HUES48 (cell line): ENCODE results near the gene FHIP1A.

Source experiments
- H3K27ac ChIP-seq: one replicate; pipeline ENCODE4 v1.7.0; 2013; ENCODE audit warnings: low read depth, low read length, inconsistent platforms
- H3K27me3 ChIP-seq: 2 replicates; pipeline ENCODE4 v1.6.1; 2013; ENCODE audit warnings: mild to moderate bottlenecking, low read length; ENCODE audit not compliant: control insufficient read depth, insufficient read depth
- H3K36me3 ChIP-seq: 2 replicates; pipeline ENCODE4 v1.6.1; 2013; ENCODE audit warnings: low read length; ENCODE audit not compliant: control insufficient read depth, insufficient read depth
- H3K4me1 ChIP-seq: 2 replicates; pipeline ENCODE4 v1.6.1; 2013; ENCODE audit warnings: mild to moderate bottlenecking, low read length; ENCODE audit not compliant: control insufficient read depth, insufficient read depth
- H3K4me3 ChIP-seq: 2 replicates; pipeline ENCODE4 v1.5.1; 2013; ENCODE audit warnings: mild to moderate bottlenecking, low read depth, low read length
- H3K9ac ChIP-seq: 2 replicates; pipeline ENCODE4 v1.6.1; 2013; ENCODE audit warnings: mild to moderate bottlenecking, low read depth, low read length, moderate library complexity
- H3K9me3 ChIP-seq: 2 replicates; pipeline ENCODE4 v1.6.1; 2013; ENCODE audit warnings: low read length; ENCODE audit not compliant: control insufficient read depth, insufficient read depth

FHIP1A gene

DNA sequence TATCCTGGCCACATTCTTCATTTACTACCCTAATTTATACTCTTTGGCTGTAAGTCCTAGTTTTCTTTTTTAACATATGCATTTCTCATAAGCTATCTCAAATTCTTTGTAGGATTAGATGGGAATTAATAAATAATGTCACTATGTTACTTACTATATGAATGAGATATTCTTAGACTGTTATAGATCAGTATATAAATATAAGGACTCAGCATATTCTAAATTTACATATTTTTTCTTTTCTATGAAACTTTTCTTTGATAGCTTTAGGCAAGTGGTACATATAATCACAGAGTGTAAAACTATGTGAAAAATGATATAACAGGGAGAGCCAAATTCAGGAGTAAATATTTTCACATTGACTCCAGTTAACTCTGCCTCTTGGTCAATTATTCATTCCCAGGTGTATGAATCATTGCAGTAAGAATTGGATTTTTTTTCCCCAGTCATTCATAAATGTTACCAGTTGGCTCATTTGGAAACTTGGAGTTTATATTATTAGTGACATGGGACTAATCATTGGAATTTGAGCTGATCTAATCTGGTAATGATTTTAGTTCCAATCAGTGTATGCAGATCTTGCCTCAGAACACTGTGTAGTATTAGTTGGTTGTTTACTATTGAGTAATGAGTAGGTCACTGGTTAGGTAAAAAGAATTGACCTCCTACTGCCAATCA, 25.3 kb downstream of the FHIP1A start:
- H3K4me3 ChIP-seq, result no peak overlapping the region
- H3K27ac ChIP-seq, result no peak overlapping the region
- H3K36me3 ChIP-seq, result no peaks in the 10 kb centered on the region
- H3K4me1 ChIP-seq, result peaks cover 41% of the 10 kb centered on the region
- H3K9ac ChIP-seq, result no peak overlapping the region
- no peaks in the 10 kb centered on the region for H3K9me3 ChIP-seq
- H3K27me3 ChIP-seq, result no peaks in the 10 kb centered on the region

DNA sequence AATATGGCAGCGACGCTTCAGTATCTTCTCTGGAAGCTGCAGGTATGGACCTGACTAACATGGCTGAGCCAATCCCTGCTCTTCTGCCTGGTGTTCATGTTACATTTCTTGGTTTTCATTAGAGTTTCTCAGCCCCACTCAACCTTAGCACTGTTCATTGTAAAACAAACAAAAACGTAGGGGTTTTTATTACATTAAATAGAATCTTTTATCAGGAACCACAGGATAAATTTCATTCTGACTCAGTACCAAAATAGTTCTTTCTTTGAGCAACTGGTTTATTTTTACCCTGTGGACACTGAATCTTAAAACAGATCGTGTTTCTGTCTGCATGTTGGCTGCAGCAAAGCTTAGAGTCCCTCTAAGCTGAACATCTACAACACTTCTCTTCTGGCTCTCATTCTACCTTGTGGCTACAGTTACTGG, 27.1 kb downstream of the FHIP1A start:
- Histone ChIP-seq H3K9me3 (no peaks in the 10 kb centered on the region), H3K36me3 (no peaks in the 10 kb centered on the region), H3K9ac (no peak overlapping the region), H3K4me1 (peaks cover 26% of the 10 kb centered on the region), H3K27me3 (no peaks in the 10 kb centered on the region), H3K27ac (no peak overlapping the region), H3K4me3 (no peak overlapping the region)

DNA sequence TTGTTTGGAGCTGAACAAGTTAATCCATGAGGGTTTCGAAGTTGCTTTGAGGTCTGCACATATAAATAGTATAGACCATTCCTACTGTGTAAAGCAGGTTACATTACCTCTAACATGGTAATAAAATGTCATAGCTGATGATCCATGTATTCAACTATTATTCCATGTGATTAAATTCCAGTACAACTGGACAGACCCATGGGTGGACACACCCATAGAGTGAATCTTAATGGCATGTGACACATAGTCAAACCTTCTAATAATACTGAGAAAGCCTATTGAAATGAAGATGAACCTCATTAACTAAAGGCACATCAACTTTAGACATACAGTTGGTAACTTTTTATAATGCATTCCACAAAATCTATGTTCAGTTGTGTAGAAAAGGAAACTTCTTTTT, 28.5 kb downstream of the FHIP1A start:
- Histone ChIP-seq H3K9me3 (no peaks in the 10 kb centered on the region), H3K9ac (no peak overlapping the region), H3K27me3 (no peaks in the 10 kb centered on the region), H3K4me3 (no peak overlapping the region), H3K27ac (no peak overlapping the region), H3K4me1 (peaks cover 12% of the 10 kb centered on the region; the same call in 1 of the 2 replicates), H3K36me3 (no peaks in the 10 kb centered on the region)

DNA sequence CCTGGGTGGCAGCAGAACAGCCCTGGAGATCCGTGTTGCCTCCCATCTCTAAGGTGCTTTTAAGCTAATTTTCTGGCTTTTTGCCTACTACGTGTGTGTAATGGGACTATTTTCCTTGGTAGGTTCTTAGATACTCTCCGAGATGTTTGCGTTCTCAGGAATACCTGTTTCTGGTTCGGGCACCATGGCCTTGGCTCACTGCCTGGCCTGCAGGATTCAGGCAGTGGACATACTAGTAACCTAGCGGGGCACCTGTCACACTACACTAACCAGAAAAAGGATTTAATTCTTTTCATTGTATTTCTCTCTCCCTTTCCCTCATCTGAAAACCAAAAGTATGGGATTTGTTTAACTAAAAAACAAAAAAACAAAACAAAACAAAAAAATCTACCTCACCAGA, 29.2 kb downstream of the FHIP1A start:
- no peaks in the 10 kb centered on the region for H3K36me3 ChIP-seq
- H3K4me3 ChIP-seq, result no peak overlapping the region
- H3K27ac ChIP-seq, result no peak overlapping the region
- H3K27me3 ChIP-seq, result no peaks in the 10 kb centered on the region
- H3K9ac ChIP-seq, result no peak overlapping the region
- peaks cover 10% of the 10 kb centered on the region for H3K4me1 ChIP-seq
- H3K9me3 ChIP-seq, result no peaks in the 10 kb centered on the region

DNA sequence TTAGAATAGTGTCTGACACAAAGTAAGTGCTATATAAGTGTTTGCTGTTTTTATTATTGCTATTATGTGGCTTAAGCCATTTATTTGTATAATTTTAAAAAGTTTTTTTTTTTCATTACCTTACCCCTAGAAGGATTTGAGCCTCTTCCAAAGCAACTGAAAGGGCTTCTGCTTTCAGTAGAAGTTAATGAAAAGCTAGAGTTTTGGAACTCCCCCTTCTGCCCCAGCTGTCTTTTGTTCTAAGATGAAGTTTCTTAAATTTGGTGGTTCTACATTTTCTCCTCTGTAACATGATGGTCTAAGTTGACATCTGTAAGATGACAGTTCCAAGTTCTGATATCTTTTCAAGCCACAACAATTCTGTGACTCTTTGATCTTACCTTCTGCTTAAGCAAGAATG, 30.3 kb downstream of the FHIP1A start:
- no peak overlapping the region for H3K27ac ChIP-seq
- H3K36me3 ChIP-seq, result no peaks in the 10 kb centered on the region
- no peaks in the 10 kb centered on the region for H3K27me3 ChIP-seq
- peaks cover 13% of the 10 kb centered on the region for H3K4me1 ChIP-seq
- H3K9me3 ChIP-seq, result no peaks in the 10 kb centered on the region
- no peak overlapping the region for H3K9ac ChIP-seq
- no peak overlapping the region for H3K4me3 ChIP-seq

DNA sequence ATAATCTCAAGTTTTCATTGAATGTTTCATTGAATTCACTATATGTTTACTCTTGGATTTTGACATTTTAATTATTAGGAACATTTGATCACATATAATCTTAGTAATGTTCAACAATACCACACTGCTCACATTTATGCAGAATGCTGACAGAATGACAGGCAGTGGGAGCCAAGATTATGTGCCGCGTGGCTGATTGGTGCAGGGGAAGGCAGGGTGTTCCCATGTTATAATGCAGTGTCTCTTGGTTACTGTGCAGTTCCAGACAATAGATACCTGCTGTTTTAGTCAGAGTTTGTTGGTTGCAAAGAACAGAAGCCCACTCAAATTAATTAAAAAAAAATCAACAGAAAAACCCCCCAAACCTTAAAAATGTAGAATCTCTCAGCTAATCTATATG, 33.0 kb downstream of the FHIP1A start:
- no peak overlapping the region for H3K9ac ChIP-seq
- no peak overlapping the region for H3K4me3 ChIP-seq
- no peaks in the 10 kb centered on the region for H3K27me3 ChIP-seq
- H3K9me3 ChIP-seq, result no peaks in the 10 kb centered on the region
- H3K27ac ChIP-seq, result no peak overlapping the region
- no peaks in the 10 kb centered on the region for H3K36me3 ChIP-seq
- H3K4me1 ChIP-seq, result peaks cover 13% of the 10 kb centered on the region

DNA sequence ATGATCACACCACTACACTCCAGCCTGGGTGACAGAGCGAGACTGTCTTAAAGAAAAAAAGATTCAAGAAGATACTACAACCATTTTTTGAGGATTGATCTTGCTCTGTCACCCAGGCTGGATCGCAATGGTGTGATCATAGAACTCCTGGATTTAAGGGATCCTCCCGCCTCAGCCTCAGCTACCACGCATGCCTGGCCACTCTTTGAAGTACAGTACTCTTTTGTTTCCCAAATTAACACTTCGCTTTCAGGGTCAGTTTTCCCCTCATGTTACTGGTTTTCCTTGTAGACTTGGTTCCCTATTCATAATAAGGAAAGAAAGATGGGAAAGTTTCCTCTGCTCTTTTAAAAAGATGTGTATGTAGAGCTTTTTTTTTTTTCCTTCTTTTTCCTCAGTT, 34.3 kb downstream of the FHIP1A start:
- no peaks in the 10 kb centered on the region for H3K27me3 ChIP-seq
- H3K27ac ChIP-seq, result no peak overlapping the region
- H3K36me3 ChIP-seq, result no peaks in the 10 kb centered on the region
- H3K9ac ChIP-seq, result no peak overlapping the region
- H3K4me1 ChIP-seq, result peaks cover 13% of the 10 kb centered on the region
- H3K9me3 ChIP-seq, result no peaks in the 10 kb centered on the region
- H3K4me3 ChIP-seq, result 0 out of 2 replicates have a peak overlapping the region, but pooled peaks have one; percentile 2

DNA sequence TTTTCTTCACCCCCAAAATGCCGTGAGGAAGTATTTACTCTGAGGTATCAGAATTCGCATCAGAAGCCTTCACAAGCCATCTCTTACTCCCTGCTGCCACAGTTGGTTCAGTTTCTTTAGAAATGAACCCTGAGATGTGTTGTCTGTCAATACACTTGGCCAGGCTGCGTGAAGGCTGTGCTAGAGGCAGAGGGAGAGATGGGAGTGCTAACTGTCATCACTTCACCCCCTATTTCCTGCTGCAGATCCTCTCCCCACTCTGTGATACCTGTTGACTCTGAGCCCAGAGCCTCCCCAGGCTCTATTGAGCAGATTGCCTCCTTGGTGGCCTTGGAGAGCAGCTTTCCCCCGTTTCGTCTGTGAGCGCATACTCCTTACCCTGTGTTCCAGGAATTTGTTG, 34.8 kb downstream of the FHIP1A start:
- Histone ChIP-seq H3K4me1 (peaks cover 13% of the 10 kb centered on the region), H3K9ac (no peak overlapping the region), H3K27me3 (no peaks in the 10 kb centered on the region), H3K27ac (peak overlapping the region; percentile 13), H3K4me3 (no peak overlapping the region), H3K36me3 (no peaks in the 10 kb centered on the region), H3K9me3 (no peaks in the 10 kb centered on the region)

DNA sequence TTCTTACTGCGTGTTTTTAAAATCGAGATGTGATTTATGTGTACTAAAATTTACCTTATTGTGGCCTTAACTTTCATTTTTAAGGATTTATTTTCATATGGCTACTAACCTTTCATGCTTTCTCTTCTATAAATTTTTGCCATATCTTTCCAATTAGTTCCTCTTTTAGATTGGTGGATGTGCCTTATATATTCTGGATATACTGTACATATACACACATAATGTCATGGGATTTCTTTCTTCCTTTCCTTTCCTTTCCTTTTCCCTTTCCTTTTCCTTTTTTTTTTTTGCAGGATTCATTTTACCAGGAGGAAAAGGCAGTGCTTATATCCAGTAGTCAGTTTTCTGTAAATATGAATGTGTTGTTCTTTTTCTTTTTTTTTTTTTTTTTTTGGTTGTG, 37.2 kb downstream of the FHIP1A start:
- Histone ChIP-seq H3K27me3 (no peaks in the 10 kb centered on the region), H3K27ac (no peak overlapping the region), H3K4me1 (peaks cover 13% of the 10 kb centered on the region), H3K36me3 (no peaks in the 10 kb centered on the region), H3K4me3 (no peak overlapping the region), H3K9ac (no peak overlapping the region), H3K9me3 (no peaks in the 10 kb centered on the region)

DNA sequence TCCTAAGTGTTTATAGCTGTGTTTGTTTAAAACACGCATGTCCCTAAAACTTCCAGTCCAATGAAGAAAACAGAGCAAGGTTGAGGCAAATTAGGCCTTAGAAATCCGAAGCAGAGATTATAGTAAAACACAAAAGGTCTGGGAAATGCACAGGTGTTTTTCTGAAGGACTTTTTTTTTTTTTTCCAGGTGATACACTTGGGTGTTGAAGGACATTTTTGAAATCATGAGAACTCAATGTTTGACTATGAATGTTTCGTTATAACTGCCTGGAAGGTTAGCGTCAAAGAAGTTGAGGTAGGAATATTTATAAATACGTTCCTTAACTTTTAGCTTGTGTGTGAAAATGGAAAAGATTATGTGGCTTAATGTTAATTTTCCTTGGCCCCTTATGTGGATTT, 45.5 kb downstream of the FHIP1A start:
- H3K4me3 ChIP-seq, result no peak overlapping the region
- H3K27ac ChIP-seq, result no peak overlapping the region
- H3K27me3 ChIP-seq, result no peaks in the 10 kb centered on the region
- no peak overlapping the region for H3K9ac ChIP-seq
- H3K4me1 ChIP-seq, result peaks cover 34% of the 10 kb centered on the region
- no peaks in the 10 kb centered on the region for H3K9me3 ChIP-seq
- no peaks in the 10 kb centered on the region for H3K36me3 ChIP-seq

DNA sequence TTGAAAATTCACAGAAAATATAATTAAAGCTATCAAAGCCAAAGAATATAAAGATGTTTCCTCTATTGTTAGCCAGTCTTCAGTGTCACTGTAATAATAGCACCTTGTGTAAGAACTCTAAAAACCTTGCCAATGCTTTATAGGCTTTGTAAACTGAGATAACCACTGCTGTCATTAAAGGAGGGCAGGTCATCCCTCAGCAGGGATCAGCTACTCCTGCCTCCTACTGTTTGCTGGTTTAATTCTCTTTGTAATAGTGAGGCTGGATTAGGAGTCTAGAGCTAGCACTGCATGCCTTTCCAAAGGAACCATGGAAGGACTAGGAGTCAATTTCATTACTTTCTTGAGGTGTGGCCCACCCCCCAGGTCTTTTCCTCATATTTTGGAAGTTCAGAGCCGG, 46.2 kb downstream of the FHIP1A start:
- Histone ChIP-seq H3K9ac (no peak overlapping the region), H3K36me3 (no peaks in the 10 kb centered on the region), H3K9me3 (no peaks in the 10 kb centered on the region), H3K27me3 (no peaks in the 10 kb centered on the region), H3K27ac (peak overlapping the region; percentile 13), H3K4me3 (no peak overlapping the region), H3K4me1 (peaks cover 37% of the 10 kb centered on the region)
